HepG2 (cell line): ENCODE data around the gene ITLN1. TPM values are rescaled to one million over a fixed set of nuclear protein-coding genes. Genes with fewer than 3 reads are reported as not detected.

ENCODE experiments used
- ATAC-seq: fragments of 200-7000 bp; cut with Tn5 transposase; 3 replicates; pipeline ENCODE4 v1.9.1; 2020; ENCODE audit warnings: mild to moderate bottlenecking, moderate library complexity
- BruUV-seq: library from RNA; stranded (reverse); fragments of 400-500 nt; replicated peaks from 2 replicates; lab custom pipeline; 2021; lab: Mats Ljungman, UMichigan
- CTCF ChIA-PET: fragments of 300-600 bp; formaldehyde crosslinking; extraction: SDS; loops from one replicate; lab custom pipeline; 2021; ENCODE audit warnings: low total read pairs, inconsistent platforms, low intra/inter-chr PET ratio; lab: Yijun Ruan, JAX
- POLR2A ChIA-PET: fragments of 350-600 bp; sonication (Branson Sonifier 250); formaldehyde crosslinking; loops from one replicate; lab custom pipeline; 2020; ENCODE audit warnings: antibody characterized with exemption, inconsistent platforms; lab: Yijun Ruan, JAX
- DNase-seq: peaks from one replicate; pipeline ENCODE4 v3.0.0-alpha.2; 2015; ENCODE audit warnings: low spot score
- FAIRE-seq: peaks from 3 replicates; lab custom pipeline; 2011; peaks lifted over from hg19 to GRCh38; lab: Jason Lieb, UNC
- H2AFZ ChIP-seq: one replicate; pipeline ENCODE4 v1.6.1; 2011; ENCODE audit warnings: low read length, inconsistent platforms
- H3K27ac ChIP-seq: fragments of 300-600 bp; 3 replicates; pipeline ENCODE4 v1.8.0; 2011; ENCODE audit warnings: mixed run types, mild to moderate bottlenecking, mixed read lengths, low read length, inconsistent platforms; ENCODE audit not compliant: insufficient read depth; ENCODE audit errors: extremely low read length
- H3K27me3 ChIP-seq, 2 experiments: fragments of 200-600 bp in 1 of 2; 2 replicates in 1 of 2; 3 replicates in 1 of 2; pipeline versions ENCODE4 v1.6.0 to v1.8.0; 2011; ENCODE audit warnings: low read length in 2 of 2, mild to moderate bottlenecking in 2 of 2, moderate library complexity in 2 of 2, inconsistent platforms in 1 of 2; ENCODE audit not compliant: insufficient read depth in 2 of 2, control insufficient read depth in 1 of 2
- H3K36me3 ChIP-seq, 2 experiments: fragments of 200-600 bp in 1 of 2; replicated peaks in 1 of 2; 2 replicates in 1 of 2; 3 replicates in 1 of 2; pipeline versions ENCODE4 v1.5.1 to v1.8.0; 2011; ENCODE audit warnings: low read length in 2 of 2, inconsistent platforms in 1 of 2; ENCODE audit not compliant: insufficient read depth in 2 of 2, control insufficient read depth in 1 of 2
- H3K4me1 ChIP-seq: 2 replicates; pipeline ENCODE4 v1.5.1; 2012; ENCODE audit warnings: low read length, inconsistent platforms; ENCODE audit not compliant: insufficient read depth
- H3K4me2 ChIP-seq: 2 replicates; pipeline ENCODE4 v1.6.0; 2011; ENCODE audit warnings: low read depth, low read length, inconsistent platforms
- H3K4me3 ChIP-seq, 3 experiments: fragments of 200-600 bp in 1 of 3; sonication (generic), shearing (Covaris generic) in 1 of 3; replicated peaks in 1 of 3; 2 replicates each; pipeline ENCODE4 v1.5.1; 2011 to 2016; ENCODE audit warnings: low read length in 3 of 3, inconsistent platforms in 2 of 3, low read depth in 2 of 3, mild to moderate bottlenecking in 2 of 3, control low read depth in 1 of 3, mixed read lengths in 1 of 3; ENCODE audit not compliant: insufficient read depth in 1 of 3
- H3K79me2 ChIP-seq: one replicate; pipeline ENCODE4 v1.6.1; 2011; ENCODE audit warnings: low read length, inconsistent platforms; ENCODE audit not compliant: insufficient read depth
- H3K9ac ChIP-seq: 2 replicates; pipeline ENCODE4 v1.6.0; 2011; ENCODE audit warnings: mild to moderate bottlenecking, low read depth, low read length, inconsistent platforms; ENCODE audit not compliant: insufficient read depth
- H3K9me3 ChIP-seq: 2 replicates; pipeline ENCODE4 v1.5.1; 2012; ENCODE audit warnings: mild to moderate bottlenecking, low read length
- H4K20me1 ChIP-seq: 2 replicates; pipeline ENCODE4 v1.6.0; 2011; ENCODE audit warnings: inconsistent platforms, mild to moderate bottlenecking, low read length, moderate library complexity; ENCODE audit not compliant: insufficient read depth
- GABPA ChIP-seq, 2 experiments: IDR thresholded peaks; 2 replicates each; pipeline ENCODE4 v1.6.1; 2011 to 2016; ENCODE audit warnings: low read depth in 2 of 2, low read length in 1 of 2, missing biosample characterization in 1 of 2, missing genetic modification characterization in 1 of 2
- KDM5B ChIP-seq: sonication (generic); formaldehyde crosslinking; IDR thresholded peaks from 2 replicates; pipeline ENCODE4 v1.4.0; 2020; ENCODE audit warnings: missing genetic modification reagents, mild to moderate bottlenecking, borderline replicate concordance
- ZFP41 ChIP-seq: sonication (generic); formaldehyde crosslinking; IDR thresholded peaks from 2 replicates; pipeline ENCODE4 v1.4.0; 2020; ENCODE audit warnings: mild to moderate bottlenecking, missing genetic modification reagents, borderline replicate concordance
- ZNF138 ChIP-seq: sonication (generic); formaldehyde crosslinking; IDR thresholded peaks from 2 replicates; pipeline ENCODE4 v1.5.0; 2020; ENCODE audit warnings: mild to moderate bottlenecking, low read depth, missing genetic modification reagents
- ZNF253 ChIP-seq: sonication (generic); formaldehyde crosslinking; IDR thresholded peaks from 2 replicates; pipeline ENCODE4 v1.8.0; 2022; ENCODE audit warnings: mild to moderate bottlenecking, missing genetic modification reagents, borderline replicate concordance
- ZNF556 ChIP-seq: sonication (generic); formaldehyde crosslinking; IDR thresholded peaks from 2 replicates; pipeline ENCODE4 v1.4.0; 2020; ENCODE audit warnings: mild to moderate bottlenecking, missing genetic modification reagents, borderline replicate concordance
- ZNF607 ChIP-seq: sonication (generic); formaldehyde crosslinking; IDR thresholded peaks from 2 replicates; pipeline ENCODE4 v1.5.1; 2020; ENCODE audit warnings: missing genetic modification reagents, mild to moderate bottlenecking, borderline replicate concordance
- ZNF660 ChIP-seq: sonication (generic); formaldehyde crosslinking; IDR thresholded peaks from 2 replicates; pipeline ENCODE4 v1.5.1; 2020; ENCODE audit warnings: mild to moderate bottlenecking, low read depth, missing genetic modification reagents, borderline replicate concordance
- ZNF782 ChIP-seq: sonication (generic); formaldehyde crosslinking; IDR thresholded peaks from 2 replicates; pipeline ENCODE4 v1.4.0; 2020; ENCODE audit warnings: missing genetic modification reagents, mild to moderate bottlenecking, borderline replicate concordance
- ZNF878 ChIP-seq: sonication (generic); formaldehyde crosslinking; IDR thresholded peaks from 2 replicates; pipeline ENCODE4 v1.8.1; 2023; ENCODE audit warnings: mild to moderate bottlenecking, missing genetic modification reagents, moderate library complexity
- WGBS: methylation state at CpG from one replicate; pipeline ENCODE4 v1.1.6; 2017; ENCODE audit warnings: low lambda C conversion rate; 5-methylcytosine and 5-hydroxymethylcytosine counted together
- in situ Hi-C: cut with HindIII; loops from 2 replicates; pipeline ENCODE4 v1.10.0; 2017; ENCODE audit warnings: low pct_unique_long_range_greater_than_20kb; ENCODE audit not compliant: extremely low pct_ligation_motif_present
- intact Hi-C: fragments of 100-400 bp; cut with micrococcal nuclease; formaldehyde crosslinking; loops from one replicate; pipeline ENCODE4 v1.10.0; 2022; ENCODE audit not compliant: unreplicated experiment
- polyA plus RNA-seq, 8 experiments: library from polyadenylated mRNA; depleted of rRNA in 3 of 8; stranded (reverse) in 7 of 8; unstranded in 1 of 8; fragments of >200 nt; fragmentation: Illumina TruSeq in 4 of 8; extraction: Trizol in 4 of 8; gene quantifications; 2 replicates each; pipeline versions ENCODE4 v1.2.1 to v1.2.3, GENCODE V29; 2011 to 2016; ENCODE audit warnings: low read depth in 4 of 8, missing spikeins in 1 of 8, mixed read lengths in 1 of 8; ENCODE audit not compliant: insufficient read depth in 1 of 8
- total RNA-seq, 5 experiments: library from RNA; depleted of rRNA; stranded (reverse); fragments of >200 nt; fragmentation: Illumina TruSeq; extraction: Trizol; gene quantifications; 2 replicates each; pipeline ENCODE4 v1.2.3, GENCODE V29; 2016; ENCODE audit warnings: low read depth in 1 of 5
- TF ChIP-seq, protein P1 (sequence below): sonication (generic); formaldehyde crosslinking; IDR thresholded peaks from 2 replicates; pipeline ENCODE4 v1.4.0; 2020; ENCODE audit warnings: missing genetic modification reagents
- TF ChIP-seq, protein P2 (sequence below): sonication (generic); formaldehyde crosslinking; IDR thresholded peaks from 2 replicates; pipeline ENCODE4 v1.8.1; 2023; ENCODE audit warnings: mild to moderate bottlenecking, inconsistent platforms, moderate library complexity, missing genetic modification reagents, borderline replicate concordance
- TF ChIP-seq, protein P3 (sequence below): sonication (generic); formaldehyde crosslinking; IDR thresholded peaks from 2 replicates; pipeline ENCODE4 v1.4.0; 2020; ENCODE audit warnings: missing genetic modification reagents, borderline replicate concordance
- TF ChIP-seq, protein P4 (sequence below): sonication (generic); formaldehyde crosslinking; conservative IDR thresholded peaks from 2 replicates; pipeline ENCODE4 v1.4.0; 2020; ENCODE audit warnings: missing genetic modification reagents

ITLN1 gene
- total and polyA plus RNA-seq, 2 of the 13 experiments (the other 11 are each of a cell fraction or from before 2014, with no cell fraction given) = not detected

DNA sequence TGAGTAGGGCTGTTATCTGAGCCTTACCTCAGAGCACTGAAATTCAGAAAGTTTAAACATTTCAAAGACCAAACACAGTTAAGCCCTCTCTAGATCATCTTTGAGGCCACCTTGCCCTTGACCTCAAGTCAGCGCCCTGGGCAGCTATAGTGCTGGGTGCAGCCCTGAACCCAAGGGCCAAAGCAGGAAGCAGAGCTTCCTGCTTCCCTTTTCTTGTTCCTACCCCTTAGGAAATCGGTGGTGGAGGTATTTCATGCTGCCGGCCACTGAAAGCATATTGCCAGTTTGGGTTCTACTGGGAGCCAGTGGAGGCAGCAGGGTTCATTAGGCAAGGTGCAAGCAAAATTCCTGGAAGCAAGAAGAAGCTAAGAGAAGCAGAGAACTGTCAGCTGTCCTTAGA is 48.4 kb downstream of the ITLN1 start:
- Histone ChIP-seq H3K4me3 (no peak overlapping the region), H3K36me3 (no peaks in the 10 kb centered on the region), H4K20me1 (no peaks in the 10 kb centered on the region), H3K79me2 (no peaks in the 10 kb centered on the region), H3K9me3 (no peaks in the 10 kb centered on the region), H3K27ac (no peak overlapping the region), H3K9ac (no peak overlapping the region), H2AFZ (no peak overlapping the region), H3K4me1 (no peaks in the 10 kb centered on the region), H3K27me3 (no peaks in the 10 kb centered on the region; a peak in 1 of 5 replicates), H3K4me2 (no peak overlapping the region)
- no peak for FAIRE-seq
- ChIA-PET CTCF (no interaction called here), POLR2A (no interaction called here)
- in situ Hi-C loops (loop anchor here (5.0 to 10.0 kb wide), 2 partner anchors 48 to 116 kb away; partner anchors contain the start of genes ITLN1 and ITLN2), intact Hi-C loops (no loop called here)
- 8% methylated on average over 3 of the region's 3 CpGs for WGBS
- DNase-seq = no peak
- no TSS peak for BruUV-seq
- no peak for ATAC-seq
- TF ChIP-seq KDM5B (CRISPR knock-in tag) (no peak), ZNF607 (CRISPR knock-in tag) (no peak)

DNA sequence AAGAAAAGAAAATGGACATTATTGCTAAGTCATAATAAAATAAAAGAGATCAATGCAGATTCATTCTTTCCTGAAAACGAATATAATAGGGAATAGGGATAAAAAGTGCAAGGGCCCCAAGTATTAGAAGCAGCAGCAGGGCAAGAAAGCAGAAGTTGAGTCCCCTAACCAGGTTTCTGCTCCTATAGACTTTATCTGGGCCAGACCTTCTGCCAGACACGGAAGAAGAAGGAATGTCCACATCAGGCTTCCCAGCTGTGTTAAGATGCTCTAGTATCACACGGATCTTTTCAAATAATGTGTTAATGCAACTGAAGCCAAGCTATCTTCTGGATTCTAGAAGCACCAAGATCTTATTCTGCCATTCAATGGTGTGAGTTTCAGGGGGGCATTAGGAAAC is 49.2 kb downstream of the ITLN1 start:
- H3K79me2 ChIP-seq = no peaks in the 10 kb centered on the region
- H4K20me1 ChIP-seq = no peaks in the 10 kb centered on the region
- H3K27ac ChIP-seq = no peak overlapping the region
- no peak overlapping the region for H3K4me3 ChIP-seq
- intact Hi-C loops = loop anchor here (1.0 to 2.0 kb wide), 2 partner anchors 49 to 116 kb away; partner anchors contain the start of gene ITLN1
- FAIRE-seq (no peak), ATAC-seq (no peak), DNase-seq (no peak)
- no peak overlapping the region for H3K9ac ChIP-seq
- H2AFZ ChIP-seq = no peak overlapping the region
- no peaks in the 10 kb centered on the region; a peak in 1 of 5 replicates for H3K27me3 ChIP-seq
- ChIA-PET CTCF (interaction anchor here (1.6 to 1.9 kb wide), 2 partner anchors 115 to 118 kb away, joined by 9 to 18 read pairs; partner anchors contain the start of gene ITLN2), POLR2A (no interaction called here)
- 14% methylated on average over 3 of the region's 3 CpGs for WGBS
- no peaks in the 10 kb centered on the region for H3K4me1 ChIP-seq
- in situ Hi-C loops = loop anchor here (5.0 to 10.0 kb wide), 2 partner anchors 49 to 117 kb away; partner anchors contain the start of genes ITLN1 and ITLN2
- H3K36me3 ChIP-seq = no peaks in the 10 kb centered on the region
- H3K9me3 ChIP-seq = no peaks in the 10 kb centered on the region
- BruUV-seq = no TSS peak
- no peak overlapping the region for H3K4me2 ChIP-seq
- TF ChIP-seq ZNF253 (no peak), ZNF660 (CRISPR knock-in tag) (no peak), ZNF782 (CRISPR knock-in tag) (no peak), ZNF556 (CRISPR knock-in tag) (no peak), GABPA (IDR thresholded peaks at IDR 0.05; ENCODE audit: low read depth, low read length) (no peak), GABPA (CRISPR knock-in tag; IDR thresholded peaks at IDR 0.05; ENCODE audit: low read depth) (no peak), ZNF878 (CRISPR knock-in tag) (no peak), ZNF138 (CRISPR knock-in tag) (no peak), ZFP41 (CRISPR knock-in tag) (no peak)
- TF ChIP-seq, protein P1, sequence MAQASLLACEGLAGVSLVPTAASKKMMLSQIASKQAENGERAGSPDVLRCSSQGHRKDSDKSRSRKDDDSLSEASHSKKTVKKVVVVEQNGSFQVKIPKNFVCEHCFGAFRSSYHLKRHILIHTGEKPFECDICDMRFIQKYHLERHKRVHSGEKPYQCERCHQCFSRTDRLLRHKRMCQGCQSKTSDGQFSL = no peak
- TF ChIP-seq, protein P2, sequence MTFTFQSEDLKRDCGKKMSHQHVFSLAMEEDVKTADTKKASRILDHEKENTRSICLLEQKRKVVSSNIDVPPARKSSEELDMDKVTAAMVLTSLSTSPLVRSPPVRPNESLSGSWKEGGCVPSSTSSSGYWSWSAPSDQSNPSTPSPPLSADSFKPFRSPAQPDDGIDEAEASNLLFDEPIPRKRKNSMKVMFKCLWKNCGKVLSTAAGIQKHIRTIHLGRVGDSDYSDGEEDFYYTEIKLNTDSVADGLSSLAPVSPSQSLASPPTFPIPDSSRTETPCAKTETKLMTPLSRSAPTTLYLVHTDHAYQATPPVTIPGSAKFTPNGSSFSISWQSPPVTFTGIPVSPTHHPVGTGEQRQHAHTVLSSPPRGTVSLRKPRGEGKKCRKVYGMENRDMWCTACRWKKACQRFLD (CRISPR knock-in tag) = no peak
- TF ChIP-seq, protein P3, sequence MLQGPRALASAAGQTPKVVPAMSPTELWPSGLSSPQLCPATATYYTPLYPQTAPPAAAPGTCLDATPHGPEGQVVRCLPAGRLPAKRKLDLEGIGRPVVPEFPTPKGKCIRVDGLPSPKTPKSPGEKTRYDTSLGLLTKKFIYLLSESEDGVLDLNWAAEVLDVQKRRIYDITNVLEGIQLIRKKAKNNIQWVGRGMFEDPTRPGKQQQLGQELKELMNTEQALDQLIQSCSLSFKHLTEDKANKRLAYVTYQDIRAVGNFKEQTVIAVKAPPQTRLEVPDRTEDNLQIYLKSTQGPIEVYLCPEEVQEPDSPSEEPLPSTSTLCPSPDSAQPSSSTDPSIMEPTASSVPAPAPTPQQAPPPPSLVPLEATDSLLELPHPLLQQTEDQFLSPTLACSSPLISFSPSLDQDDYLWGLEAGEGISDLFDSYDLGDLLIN (CRISPR knock-in tag) = no peak
- TF ChIP-seq, protein P4, sequence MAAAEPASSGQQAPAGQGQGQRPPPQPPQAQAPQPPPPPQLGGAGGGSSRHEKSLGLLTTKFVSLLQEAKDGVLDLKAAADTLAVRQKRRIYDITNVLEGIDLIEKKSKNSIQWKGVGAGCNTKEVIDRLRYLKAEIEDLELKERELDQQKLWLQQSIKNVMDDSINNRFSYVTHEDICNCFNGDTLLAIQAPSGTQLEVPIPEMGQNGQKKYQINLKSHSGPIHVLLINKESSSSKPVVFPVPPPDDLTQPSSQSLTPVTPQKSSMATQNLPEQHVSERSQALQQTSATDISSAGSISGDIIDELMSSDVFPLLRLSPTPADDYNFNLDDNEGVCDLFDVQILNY (CRISPR knock-in tag) = no peak
